Muscle layer of duodenum (tissue), 2 donors: ENCODE data around the gene LRMDA.

Source experiments
- H3K27ac ChIP-seq: one replicate; pipeline ENCODE4 v1.7.0; 2013; ENCODE audit warnings: mild to moderate bottlenecking, low read length
- H3K27me3 ChIP-seq: one replicate; pipeline ENCODE4 v1.7.0; 2013; ENCODE audit warnings: low read depth, mild to moderate bottlenecking, control low read depth, low read length
- H3K36me3 ChIP-seq, 2 donors: one replicate each; pipeline ENCODE4 v1.7.0; 2013; ENCODE audit warnings: low read length in 2 of 2, control low read depth in 1 of 2, mild to moderate bottlenecking in 1 of 2; ENCODE audit not compliant: insufficient read depth in 2 of 2, control insufficient read depth in 1 of 2
- H3K4me1 ChIP-seq, 2 donors: one replicate each; pipeline ENCODE4 v1.7.0; 2013; ENCODE audit warnings: low read length in 2 of 2, mild to moderate bottlenecking in 2 of 2, control low read depth in 1 of 2, moderate library complexity in 1 of 2; ENCODE audit not compliant: insufficient read depth in 2 of 2, control insufficient read depth in 1 of 2
- H3K4me3 ChIP-seq, 2 donors: one replicate each; pipeline ENCODE4 v1.7.0; 2013; ENCODE audit warnings: low read length in 2 of 2, low read depth in 1 of 2, mild to moderate bottlenecking in 1 of 2
- H3K9me3 ChIP-seq, 2 donors: one replicate each; pipeline ENCODE4 v1.7.0; 2013; ENCODE audit warnings: low read length in 2 of 2, control low read depth in 1 of 2, mild to moderate bottlenecking in 1 of 2; ENCODE audit not compliant: control insufficient read depth in 1 of 2
- donor health status: healthy.

Gene LRMDA

DNA sequence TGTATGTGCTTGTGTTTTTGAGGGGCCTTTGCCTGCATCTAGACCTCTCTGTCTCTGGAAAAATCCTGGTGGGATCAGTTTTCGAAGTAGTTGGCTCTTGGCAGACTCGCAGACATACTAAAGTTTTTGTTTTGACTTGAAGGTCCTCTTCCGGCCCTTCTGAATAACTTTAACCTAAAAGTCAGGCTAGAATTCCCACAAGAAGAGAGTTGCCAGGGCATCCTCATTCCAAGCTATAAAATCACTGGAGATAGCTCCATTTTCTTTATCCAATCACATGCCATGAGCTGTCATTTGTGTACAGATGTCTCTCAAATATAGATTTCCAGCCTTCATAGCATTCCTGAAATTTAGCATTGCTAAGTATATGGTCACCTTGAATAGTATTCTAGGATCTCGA is 967.8 kb downstream of the LRMDA start:
- H3K27ac ChIP-seq = no peak overlapping the region
- peaks cover 0 to 20% of the 10 kb centered on the region in 2 donors for H3K4me1 ChIP-seq
- no peaks in the 10 kb centered on the region for H3K27me3 ChIP-seq
- no peak overlapping the region for H3K4me3 ChIP-seq
- no peaks in the 10 kb centered on the region for H3K9me3 ChIP-seq
- no peaks in the 10 kb centered on the region for H3K36me3 ChIP-seq

- Histone ChIP-seq H3K27ac (no peak overlapping the region), H3K4me1 (peaks cover 0 to 20% of the 10 kb centered on the region in 2 donors), H3K27me3 (no peaks in the 10 kb centered on the region), H3K36me3 (no peaks in the 10 kb centered on the region), H3K9me3 (peaks cover 0 to 5% of the 10 kb centered on the region in 2 donors), H3K4me3 (no peak overlapping the region)
These were observed 969.6 kb downstream of the LRMDA start for GRCh38 chr10:76401006-76401405.

GRCh38 chr10:76403912-76404311 is 972.5 kb downstream of the LRMDA start:
- no peak overlapping the region for H3K27ac ChIP-seq
- no peaks in the 10 kb centered on the region for H3K36me3 ChIP-seq
- H3K9me3 ChIP-seq = peaks cover 0 to 5% of the 10 kb centered on the region in 2 donors
- H3K27me3 ChIP-seq = no peaks in the 10 kb centered on the region
- H3K4me1 ChIP-seq = no peaks in the 10 kb centered on the region
- no peak overlapping the region for H3K4me3 ChIP-seq

- Histone ChIP-seq H3K27ac (no peak overlapping the region), H3K4me3 (no peak overlapping the region), H3K36me3 (no peaks in the 10 kb centered on the region), H3K4me1 (no peaks in the 10 kb centered on the region), H3K9me3 (peaks cover 0 to 5% of the 10 kb centered on the region in 2 donors), H3K27me3 (no peaks in the 10 kb centered on the region)
These were observed 973.1 kb downstream of the LRMDA start for GRCh38 chr10:76404531-76404930.

DNA sequence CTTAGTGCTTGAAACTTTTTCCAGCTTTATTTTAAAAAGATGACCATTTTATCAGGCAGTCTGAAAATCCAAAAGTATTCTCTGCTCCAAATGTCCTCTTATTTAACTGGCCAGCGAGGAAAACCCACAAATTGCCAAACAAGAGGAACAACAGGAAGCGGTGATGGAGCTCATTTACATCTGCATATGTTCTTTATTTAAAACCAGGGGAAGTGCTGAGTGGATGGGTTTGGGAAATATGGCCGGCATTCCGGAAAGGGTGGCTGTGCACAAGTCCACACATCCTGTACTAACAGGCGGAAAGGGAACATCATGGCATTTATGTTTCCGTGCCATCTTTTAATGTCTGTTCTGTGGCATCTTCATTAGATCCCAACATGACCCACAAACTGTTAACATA is 974.5 kb downstream of the LRMDA start:
- Histone ChIP-seq H3K9me3 (peaks cover 0 to 5% of the 10 kb centered on the region in 2 donors), H3K4me3 (no peak overlapping the region), H3K27ac (no peak overlapping the region), H3K4me1 (no peaks in the 10 kb centered on the region), H3K27me3 (no peaks in the 10 kb centered on the region), H3K36me3 (no peaks in the 10 kb centered on the region)

GRCh38 chr10:76408646-76409045 is 977.2 kb downstream of the LRMDA start:
- Histone ChIP-seq H3K4me1 (no peaks in the 10 kb centered on the region), H3K27ac (no peak overlapping the region), H3K9me3 (peaks cover 0 to 5% of the 10 kb centered on the region in 2 donors), H3K27me3 (no peaks in the 10 kb centered on the region), H3K36me3 (no peaks in the 10 kb centered on the region), H3K4me3 (no peak overlapping the region)

- Histone ChIP-seq H3K27me3 (no peaks in the 10 kb centered on the region), H3K4me3 (no peak overlapping the region), H3K9me3 (no peaks in the 10 kb centered on the region), H3K27ac (no peak overlapping the region), H3K36me3 (no peaks in the 10 kb centered on the region), H3K4me1 (no peaks in the 10 kb centered on the region)
These were observed 980.5 kb downstream of the LRMDA start for GRCh38 chr10:76411729-76412435.

DNA sequence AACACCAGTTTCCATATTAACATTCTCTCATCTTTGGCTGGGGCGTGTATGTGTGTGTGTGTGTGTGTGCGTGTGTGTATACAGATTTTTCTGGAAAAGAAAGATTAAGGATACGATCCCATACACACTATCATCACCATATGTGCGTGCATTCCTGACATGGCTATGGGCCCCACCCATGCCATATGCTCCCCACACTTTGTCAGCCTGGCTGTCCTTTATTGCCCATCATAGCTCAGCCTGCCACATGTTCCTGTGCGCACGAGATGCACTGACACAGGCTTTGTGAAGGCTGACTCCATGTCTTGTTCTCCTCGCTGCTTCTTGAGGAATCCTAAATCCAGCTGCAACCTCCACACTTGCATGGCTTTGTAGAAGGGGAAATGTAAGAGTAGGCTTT is 984.1 kb downstream of the LRMDA start:
- H3K9me3 ChIP-seq = no peaks in the 10 kb centered on the region
- no peak overlapping the region for H3K27ac ChIP-seq
- no peaks in the 10 kb centered on the region for H3K36me3 ChIP-seq
- no peaks in the 10 kb centered on the region for H3K4me1 ChIP-seq
- no peaks in the 10 kb centered on the region for H3K27me3 ChIP-seq
- no peak overlapping the region for H3K4me3 ChIP-seq

DNA sequence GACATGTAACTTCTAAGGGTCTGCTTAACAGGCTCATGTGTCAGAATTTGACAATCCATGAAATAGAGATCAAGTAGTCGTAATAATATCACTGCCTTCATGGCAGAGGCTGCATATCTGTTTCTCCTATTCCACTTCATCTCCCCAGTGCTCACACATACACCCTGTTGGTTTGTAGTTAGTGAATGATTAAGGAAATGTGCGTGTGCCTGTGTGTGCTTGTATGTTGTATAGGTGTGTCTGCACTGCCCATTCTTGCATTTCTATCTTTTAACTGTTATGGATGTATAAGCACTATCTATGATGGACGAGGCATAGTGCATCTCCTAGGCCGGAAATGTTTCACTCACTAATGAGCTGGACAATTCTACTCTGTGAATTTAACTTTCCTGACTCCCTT is 985.2 kb downstream of the LRMDA start:
- no peak overlapping the region for H3K4me3 ChIP-seq
- no peak overlapping the region for H3K27ac ChIP-seq
- H3K4me1 ChIP-seq = no peaks in the 10 kb centered on the region
- H3K36me3 ChIP-seq = no peaks in the 10 kb centered on the region
- no peaks in the 10 kb centered on the region for H3K27me3 ChIP-seq
- no peaks in the 10 kb centered on the region for H3K9me3 ChIP-seq

DNA sequence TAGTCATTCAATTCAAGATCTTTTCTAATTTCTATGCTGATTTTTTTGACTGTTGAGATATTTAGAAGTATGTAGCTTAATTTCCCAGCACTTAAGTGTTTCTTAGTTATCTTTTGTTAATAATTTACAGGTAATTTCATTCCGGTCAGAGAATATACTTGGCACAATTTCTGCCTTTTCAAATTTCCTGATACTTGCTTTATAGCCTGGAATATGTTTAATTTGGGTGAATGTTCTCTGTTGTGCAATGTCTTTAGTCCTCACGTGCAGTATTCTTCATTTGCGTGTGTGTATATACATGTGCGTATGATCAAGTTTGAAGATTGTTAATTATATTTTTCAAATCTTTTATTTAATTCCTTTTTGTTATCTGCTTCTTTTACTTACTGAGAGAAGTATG is 989.3 kb downstream of the LRMDA start:
- Histone ChIP-seq H3K4me3 (no peak overlapping the region), H3K4me1 (no peaks in the 10 kb centered on the region), H3K36me3 (no peaks in the 10 kb centered on the region), H3K9me3 (no peaks in the 10 kb centered on the region), H3K27me3 (no peaks in the 10 kb centered on the region), H3K27ac (no peak overlapping the region)

- Histone ChIP-seq H3K36me3 (no peaks in the 10 kb centered on the region), H3K27ac (no peak overlapping the region), H3K4me1 (no peaks in the 10 kb centered on the region), H3K27me3 (no peaks in the 10 kb centered on the region), H3K9me3 (no peaks in the 10 kb centered on the region), H3K4me3 (no peak overlapping the region)
These were observed 991.3 kb downstream of the LRMDA start for GRCh38 chr10:76422769-76423168.
